Measurements from ENCODE around the gene XPOT. TPM values are rescaled to one million over a fixed set of nuclear protein-coding genes. Genes with fewer than 3 reads are reported as not detected.
A peak's percentile ranks its signal among the peaks of the same experiment; 100 is the strongest.

The XPOT gene
- total and polyA plus RNA-seq, 4 experiments from 2014 or later = 50.2 to 88.8 (median 69.8) TPM

GRCh38 chr12:64496839-64497400 is 92.7 kb downstream of the XPOT start:
- H3K9me3 Mint-ChIP-seq = no peaks in the 10 kb centered on the region
- Histone ChIP-seq H3K27ac (ENCODE audit: low read depth, low read length) (no peak overlapping the region), H3K9me3 (ENCODE audit: control insufficient read depth in 1 of 2, low read length in 2 of 2) (no peaks in the 10 kb centered on the region), H3K4me1 (ENCODE audit: insufficient read depth, low read length) (peaks cover 19% of the 10 kb centered on the region), H3K27me3 (ENCODE audit: insufficient read depth, low read length) (no peaks in the 10 kb centered on the region), H3K4me3 (ENCODE audit: low read length in 2 of 2) (no peak overlapping the region), H3K36me3 (ENCODE audit: insufficient read depth, low read length) (peaks cover 29% of the 10 kb centered on the region)
- intact Hi-C loops (cut with micrococcal nuclease) = no loop called here
- H3K4me1 Mint-ChIP-seq = peaks cover 8 to 14% (median 10%) of the 10 kb centered on the region in 4 donors
- H3K4me3 Mint-ChIP-seq = no peak overlapping the region
- peaks cover 48 to 49% of the 10 kb centered on the region in 2 donors for H3K36me3 Mint-ChIP-seq
- H3K27me3 Mint-ChIP-seq = no peaks in the 10 kb centered on the region
- ChIA-PET CTCF (ENCODE audit: partially characterized antibody) (no interaction called here), POLR2A (ENCODE audit: partially characterized antibody) (no interaction called here)
- no peak for DNase-seq
- peak overlapping the region in 1 of 7 donors; percentile 57 for H3K27ac Mint-ChIP-seq

- no peaks in the 10 kb centered on the region for H3K9me3 Mint-ChIP-seq
- no peak for DNase-seq
- H3K4me3 Mint-ChIP-seq = no peak overlapping the region
- peaks cover 8 to 14% (median 10%) of the 10 kb centered on the region in 4 donors for H3K4me1 Mint-ChIP-seq
- Histone ChIP-seq H3K27me3 (ENCODE audit: insufficient read depth, low read length) (no peaks in the 10 kb centered on the region), H3K27ac (ENCODE audit: low read depth, low read length) (no peak overlapping the region), H3K4me3 (ENCODE audit: low read length in 2 of 2) (no peak overlapping the region), H3K36me3 (ENCODE audit: insufficient read depth, low read length) (peaks cover 29% of the 10 kb centered on the region), H3K4me1 (ENCODE audit: insufficient read depth, low read length) (peaks cover 19% of the 10 kb centered on the region), H3K9me3 (ENCODE audit: control insufficient read depth in 1 of 2, low read length in 2 of 2) (no peaks in the 10 kb centered on the region)
- intact Hi-C loops (cut with micrococcal nuclease) = no loop called here
- POLR2A ChIA-PET (ENCODE audit: partially characterized antibody) = no interaction called here
- H3K27me3 Mint-ChIP-seq = no peaks in the 10 kb centered on the region
- H3K27ac Mint-ChIP-seq = peak overlapping the region in 1 of 7 donors; percentile 22
- H3K36me3 Mint-ChIP-seq = peaks cover 47 to 48% of the 10 kb centered on the region in 2 donors
- CTCF ChIA-PET (ENCODE audit: partially characterized antibody) = no interaction called here
Observed at GRCh38 chr12:64497484-64497883, 93.3 kb downstream of the XPOT start.

- DNase-seq = no peak
- Histone ChIP-seq H3K4me3 (ENCODE audit: low read length in 2 of 2) (no peak overlapping the region), H3K36me3 (ENCODE audit: insufficient read depth, low read length) (peaks cover 29% of the 10 kb centered on the region), H3K27ac (ENCODE audit: low read depth, low read length) (no peak overlapping the region), H3K9me3 (ENCODE audit: control insufficient read depth in 1 of 2, low read length in 2 of 2) (no peaks in the 10 kb centered on the region), H3K27me3 (ENCODE audit: insufficient read depth, low read length) (no peaks in the 10 kb centered on the region), H3K4me1 (ENCODE audit: insufficient read depth, low read length) (peaks cover 19% of the 10 kb centered on the region)
- no peak overlapping the region for H3K27ac Mint-ChIP-seq
- peaks cover 8 to 14% (median 10%) of the 10 kb centered on the region in 4 donors for H3K4me1 Mint-ChIP-seq
- no peaks in the 10 kb centered on the region for H3K9me3 Mint-ChIP-seq
- CTCF ChIA-PET (ENCODE audit: partially characterized antibody) = no interaction called here
- H3K4me3 Mint-ChIP-seq = no peak overlapping the region
- H3K36me3 Mint-ChIP-seq = peaks cover 48 to 49% of the 10 kb centered on the region in 2 donors
- POLR2A ChIA-PET (ENCODE audit: partially characterized antibody) = no interaction called here
- no peaks in the 10 kb centered on the region for H3K27me3 Mint-ChIP-seq
- intact Hi-C loops (cut with micrococcal nuclease) = no loop called here
Observed at GRCh38 chr12:64497903-64498302, 93.7 kb downstream of the XPOT start.

- H3K36me3 Mint-ChIP-seq = peaks cover 42% of the 10 kb centered on the region in 2 donors
- peaks cover under 1 to 2% (median 1%) of the 10 kb centered on the region in 4 donors for H3K4me1 Mint-ChIP-seq
- H3K27ac Mint-ChIP-seq = peak overlapping the region in 1 of 7 donors; percentile 25
- no peaks in the 10 kb centered on the region for H3K9me3 ChIP-seq (ENCODE audit: control insufficient read depth in 1 of 2, low read length in 2 of 2)
- intact Hi-C loops (cut with micrococcal nuclease) = no loop called here
- no peaks in the 10 kb centered on the region for H3K9me3 Mint-ChIP-seq
- no peak overlapping the region for H3K4me3 ChIP-seq (ENCODE audit: low read length in 2 of 2)
- H3K4me3 Mint-ChIP-seq = no peak overlapping the region
- H3K36me3 ChIP-seq (ENCODE audit: insufficient read depth, low read length) = peaks cover 29% of the 10 kb centered on the region
- DNase-seq = no peak
- ChIA-PET POLR2A (ENCODE audit: partially characterized antibody) (no interaction called here), CTCF (ENCODE audit: partially characterized antibody) (interaction anchor here (0.7 kb wide), 2 partner anchors 10 to 244 kb away, joined by 3 read pairs; no protein-coding TSS in a partner anchor)
- peaks cover 2% of the 10 kb centered on the region for H3K4me1 ChIP-seq (ENCODE audit: insufficient read depth, low read length)
- no peaks in the 10 kb centered on the region for H3K27me3 Mint-ChIP-seq
- H3K27me3 ChIP-seq (ENCODE audit: insufficient read depth, low read length) = no peaks in the 10 kb centered on the region
- no peak overlapping the region for H3K27ac ChIP-seq (ENCODE audit: low read depth, low read length)
Observed at GRCh38 chr12:64500394-64500793, 96.2 kb downstream of the XPOT start.

Other genes starting within 250 kb of the XPOT start
- gene KICS2, start 182.1 kb upstream of the XPOT start, total RNA-seq = 10 to 100 TPM; 21.2 to 24.1 TPM
- 10 to 100 TPM in 1 of 2 donors, 1 to 10 TPM in 1; 8.0 to 18.4 TPM for gene KICS2, start 182.1 kb upstream of the XPOT start, polyA plus RNA-seq
- gene C12orf56, start 13.6 kb upstream of the XPOT start, total RNA-seq = not detected
- not detected for gene C12orf56, start 13.6 kb upstream of the XPOT start, polyA plus RNA-seq
- gene TBK1, start 47.7 kb downstream of the XPOT start, total RNA-seq = 10 to 100 TPM; 23.8 to 25.0 TPM
- gene TBK1, start 47.7 kb downstream of the XPOT start, polyA plus RNA-seq = 10 to 100 TPM; 22.4 to 24.1 TPM
- gene RASSF3, start 206.1 kb downstream of the XPOT start, total RNA-seq = 100 to 1,000 TPM; 159 TPM
- gene RASSF3, start 206.1 kb downstream of the XPOT start, polyA plus RNA-seq = 10 to 100 TPM in 1 of 2 donors, 1 to 10 TPM in 1; 5.2 to 12.3 TPM